Stomach (tissue), 4 donors: Measurements from ENCODE around the gene OR10A3.

ENCODE experiments used
- EP300 ChIP-seq: sonication (generic); formaldehyde crosslinking; IDR thresholded peaks from one replicate; pipeline ENCODE4 v1.6.1; 2017; ENCODE audit warnings: antibody characterized with exemption
- POLR2A ChIP-seq, 4 donors: fragments of 450-650 bp; IDR thresholded peaks; one replicate each; pipeline ENCODE4 v1.6.1; 2016; ENCODE audit warnings: antibody characterized with exemption in 4 of 4, control low read depth in 2 of 4, mild to moderate bottlenecking in 1 of 4, moderate library complexity in 1 of 4
- POLR2AphosphoS5 ChIP-seq, 3 donors: sonication (generic); formaldehyde crosslinking; IDR thresholded peaks; one replicate each; pipeline ENCODE4 v1.6.1; 2016; ENCODE audit warnings: antibody characterized with exemption in 3 of 3
- TF ChIP-seq, protein P1 (sequence below), 7 experiments: fragments of 450-650 bp in 4 of 7; fragments of 200-600 bp in 3 of 7; sonication (generic) in 3 of 7; IDR thresholded peaks; one replicate each; pipeline ENCODE4 v1.5.1; 2016 to 2019; ENCODE audit warnings: antibody characterized with exemption in 7 of 7, control low read depth in 2 of 7, mild to moderate bottlenecking in 1 of 7

- TF ChIP-seq, protein P1, sequence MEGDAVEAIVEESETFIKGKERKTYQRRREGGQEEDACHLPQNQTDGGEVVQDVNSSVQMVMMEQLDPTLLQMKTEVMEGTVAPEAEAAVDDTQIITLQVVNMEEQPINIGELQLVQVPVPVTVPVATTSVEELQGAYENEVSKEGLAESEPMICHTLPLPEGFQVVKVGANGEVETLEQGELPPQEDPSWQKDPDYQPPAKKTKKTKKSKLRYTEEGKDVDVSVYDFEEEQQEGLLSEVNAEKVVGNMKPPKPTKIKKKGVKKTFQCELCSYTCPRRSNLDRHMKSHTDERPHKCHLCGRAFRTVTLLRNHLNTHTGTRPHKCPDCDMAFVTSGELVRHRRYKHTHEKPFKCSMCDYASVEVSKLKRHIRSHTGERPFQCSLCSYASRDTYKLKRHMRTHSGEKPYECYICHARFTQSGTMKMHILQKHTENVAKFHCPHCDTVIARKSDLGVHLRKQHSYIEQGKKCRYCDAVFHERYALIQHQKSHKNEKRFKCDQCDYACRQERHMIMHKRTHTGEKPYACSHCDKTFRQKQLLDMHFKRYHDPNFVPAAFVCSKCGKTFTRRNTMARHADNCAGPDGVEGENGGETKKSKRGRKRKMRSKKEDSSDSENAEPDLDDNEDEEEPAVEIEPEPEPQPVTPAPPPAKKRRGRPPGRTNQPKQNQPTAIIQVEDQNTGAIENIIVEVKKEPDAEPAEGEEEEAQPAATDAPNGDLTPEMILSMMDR (IDR thresholded peaks at IDR 0.05): no peak
- TF ChIP-seq POLR2AphosphoS5 (IDR thresholded peaks at IDR 0.05): no peak
- no peak for TF ChIP-seq POLR2A (IDR thresholded peaks at IDR 0.05)
- TF ChIP-seq EP300: no peak
Observed at GRCh38 chr11:7983832-7984590, 42.5 kb upstream of the OR10A3 start.
